GM19372 (cell line): ENCODE measurements around the gene KRTAP10-9.
"Not testable (repeated sequence)": the region's sequence is repeated elsewhere in the genome, so short reads cannot be mapped to it uniquely, and the experiment has no call there.

ENCODE experiments used
- ATAC-seq: cut with Tn5 transposase; IDR thresholded peaks from one replicate; pipeline ENCODE4 v1.9.1; 2021; ENCODE audit warnings: mild to moderate bottlenecking, low read depth, moderate library complexity; ENCODE audit not compliant: unreplicated experiment

KRTAP10-9 gene

DNA sequence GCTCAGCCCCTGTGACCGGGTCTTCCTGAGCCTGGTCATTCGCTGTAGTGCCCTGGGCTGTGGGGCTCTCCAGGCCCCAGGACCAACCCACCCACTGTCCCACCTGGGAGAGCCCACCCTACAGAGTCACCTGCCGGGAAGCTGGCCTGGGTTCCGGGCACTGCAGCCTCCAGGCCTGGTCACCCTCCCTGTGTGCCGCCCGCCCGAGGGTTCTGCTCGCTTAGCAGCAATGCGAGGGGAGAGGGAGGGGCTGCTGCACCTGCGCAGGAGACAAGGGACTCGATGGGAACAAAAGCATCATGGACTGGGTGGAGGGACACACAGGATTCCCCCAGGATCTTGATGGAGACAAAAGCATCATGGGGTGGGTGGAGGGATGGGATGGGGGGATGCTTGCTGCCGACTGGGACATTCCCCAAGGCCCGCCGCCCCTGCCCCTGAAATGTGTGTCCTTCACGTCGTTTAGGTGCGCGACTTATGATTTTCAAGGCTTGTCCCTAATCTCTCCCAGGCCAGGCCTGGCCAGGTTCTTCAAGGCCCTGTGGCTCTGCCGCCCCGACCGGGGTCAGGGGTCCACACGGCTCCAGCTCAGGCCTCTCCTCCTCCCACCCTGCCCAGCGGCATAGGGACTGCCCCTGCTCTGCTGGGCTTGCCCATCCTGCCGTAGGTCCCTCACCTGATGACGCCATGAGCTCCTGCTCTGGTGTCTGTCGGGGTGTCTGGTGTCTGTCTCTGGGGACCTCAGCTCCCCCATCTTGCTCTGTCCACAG, 13.3 kb upstream of the KRTAP10-9 start:
- ATAC-seq: no peak

- ATAC-seq: no peak
These were observed 12.7 kb upstream of the KRTAP10-9 start for GRCh38 chr21:44614161-44614631.

- no peak for ATAC-seq
These were observed 11.9 kb upstream of the KRTAP10-9 start for GRCh38 chr21:44614961-44615391.

DNA sequence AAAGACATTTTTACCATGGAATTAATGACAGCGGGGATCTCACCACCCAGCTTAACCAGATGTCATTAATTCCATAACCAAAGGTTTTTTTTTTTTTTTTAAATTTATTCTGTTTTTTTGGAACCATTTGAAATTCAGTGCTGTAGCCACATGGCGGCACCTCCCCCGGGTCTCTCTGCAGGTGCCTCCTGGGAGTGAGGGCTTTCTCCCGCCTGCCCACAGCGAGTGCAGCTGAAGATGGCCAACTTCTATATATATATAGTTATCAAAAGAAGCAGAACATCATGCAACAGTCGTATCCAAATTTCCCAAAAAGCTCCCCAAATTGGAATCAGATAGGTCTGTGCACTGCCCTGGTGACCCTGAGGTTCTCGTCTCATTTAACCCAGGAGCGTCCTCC, 11.4 kb upstream of the KRTAP10-9 start:
- no peak for ATAC-seq

DNA sequence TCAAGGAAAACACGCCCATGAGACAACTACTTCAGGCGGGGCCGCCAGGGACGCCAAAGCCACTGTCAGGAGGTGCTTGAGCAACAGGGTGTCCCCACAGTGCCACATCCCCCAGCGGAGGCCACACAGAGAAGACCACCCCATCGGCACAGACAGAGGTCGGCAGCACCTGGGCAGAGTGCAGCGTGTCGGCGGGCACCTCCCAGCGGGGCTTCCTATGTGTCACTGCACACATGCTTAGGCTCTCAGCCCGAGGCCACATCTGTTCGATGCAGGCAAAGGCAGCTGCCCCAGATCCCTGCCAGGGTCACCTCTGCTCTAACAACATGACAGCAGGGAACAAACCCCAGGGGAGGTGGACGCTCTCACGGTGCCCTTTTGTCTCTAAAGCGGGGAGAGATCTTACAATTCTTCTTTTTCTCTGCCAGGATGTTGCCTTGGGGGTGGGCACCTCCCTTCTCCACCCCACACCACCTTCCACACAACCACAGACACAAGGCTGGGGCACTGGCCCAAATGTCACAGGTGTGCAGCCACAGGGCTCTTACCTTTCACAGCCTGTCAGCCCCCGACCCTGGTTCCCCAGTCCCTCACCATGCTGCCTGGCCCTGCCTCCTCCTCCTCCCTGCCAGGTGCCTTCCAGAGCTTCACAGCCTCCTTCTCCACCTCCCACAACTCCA, 10.8 kb upstream of the KRTAP10-9 start:
- ATAC-seq: no peak

GRCh38 chr21:44616591-44616926, 10.3 kb upstream of the KRTAP10-9 start:
- ATAC-seq: no peak

GRCh38 chr21:44617071-44617501, 9.8 kb upstream of the KRTAP10-9 start:
- no peak for ATAC-seq

DNA sequence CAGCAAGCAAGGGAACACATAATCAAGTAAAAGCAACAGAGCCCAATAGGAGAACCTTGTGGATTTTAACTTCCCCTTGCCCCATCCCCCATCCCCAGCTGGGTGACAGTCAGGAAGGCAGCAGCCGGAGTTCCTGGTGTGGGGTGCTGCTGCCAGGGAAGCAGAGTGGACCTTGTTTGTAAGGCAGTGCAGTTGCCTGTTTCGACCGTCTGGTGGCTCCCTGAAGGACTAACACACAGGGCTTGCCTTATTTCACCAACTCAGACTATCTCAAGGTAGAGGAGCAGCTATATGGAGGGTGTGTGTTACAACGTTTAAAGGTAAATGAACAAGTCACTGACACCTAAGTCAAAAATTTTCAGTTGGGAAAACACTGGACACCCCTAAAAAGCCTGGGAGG, 8.4 kb upstream of the KRTAP10-9 start:
- no peak for ATAC-seq

GRCh38 chr21:44618909-44619308, 8.0 kb upstream of the KRTAP10-9 start:
- no peak for ATAC-seq

DNA sequence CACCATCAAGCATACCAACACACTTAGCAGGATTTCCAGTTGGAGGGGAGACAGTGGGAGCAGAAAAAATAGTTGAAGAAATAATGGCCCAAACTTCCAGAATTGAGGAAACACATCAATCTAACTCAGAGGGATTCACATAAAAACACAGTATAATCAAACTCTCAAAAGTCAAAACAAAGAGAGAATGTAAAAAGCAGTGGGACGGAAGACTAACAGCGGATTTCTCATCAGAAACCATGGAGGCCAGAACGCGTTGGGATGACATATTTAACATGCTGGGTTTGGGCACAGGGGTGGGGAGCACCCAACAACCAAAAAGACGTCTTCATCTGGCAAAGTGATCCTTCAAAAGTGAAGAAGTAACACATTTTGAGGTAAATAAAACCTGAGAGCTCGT, 7.0 kb upstream of the KRTAP10-9 start:
- no peak for ATAC-seq

GRCh38 chr21:44623575-44623974, 3.3 kb upstream of the KRTAP10-9 start:
- ATAC-seq: no peak

DNA sequence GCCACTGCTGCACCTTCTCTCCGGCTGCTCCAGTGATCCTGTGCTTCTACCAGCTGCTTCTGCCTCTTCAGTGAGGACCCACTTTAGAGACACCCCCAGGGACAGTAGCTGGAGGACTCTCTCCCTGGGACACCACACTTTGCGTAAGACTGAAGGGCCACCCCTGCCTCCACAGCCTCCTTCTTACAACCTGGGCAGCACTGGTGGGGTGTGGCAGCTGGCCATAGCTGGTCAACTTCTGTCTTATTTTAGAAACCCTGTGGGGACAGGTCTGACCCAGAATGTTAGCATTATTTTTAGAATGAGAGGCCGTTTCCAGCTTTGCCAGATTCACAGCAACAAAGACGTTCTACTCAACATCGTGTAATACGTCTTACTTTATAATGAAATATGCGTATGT, 1.1 kb upstream of the KRTAP10-9 start:
- no peak for ATAC-seq

- no peak for ATAC-seq
These were observed 631 bp upstream of the KRTAP10-9 start for GRCh38 chr21:44626262-44626661.

- ATAC-seq: not testable (repeated sequence)
These were observed 409 bp downstream of the KRTAP10-9 start for GRCh38 chr21:44627181-44627822.

DNA sequence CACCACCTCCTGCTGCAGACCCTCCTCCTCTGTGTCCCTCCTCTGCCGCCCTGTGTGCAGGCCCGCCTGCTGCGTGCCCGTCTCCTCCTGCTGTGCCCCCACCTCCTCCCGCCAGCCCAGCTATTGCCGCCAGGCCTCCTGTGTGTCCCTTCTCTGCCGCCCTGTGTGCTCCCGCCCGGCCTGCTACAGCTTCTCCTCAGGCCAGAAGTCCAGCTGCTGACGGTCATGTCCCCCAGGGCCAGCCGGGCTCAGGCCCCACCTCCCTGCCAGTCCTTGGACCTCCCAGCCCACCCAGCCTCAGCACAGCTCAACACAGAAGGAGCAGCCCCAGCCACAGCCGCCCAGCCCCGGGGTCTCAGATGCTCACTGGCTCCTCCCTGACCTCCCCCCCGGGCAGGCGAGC, 939 bp downstream of the KRTAP10-9 start:
- not testable (repeated sequence) for ATAC-seq

DNA sequence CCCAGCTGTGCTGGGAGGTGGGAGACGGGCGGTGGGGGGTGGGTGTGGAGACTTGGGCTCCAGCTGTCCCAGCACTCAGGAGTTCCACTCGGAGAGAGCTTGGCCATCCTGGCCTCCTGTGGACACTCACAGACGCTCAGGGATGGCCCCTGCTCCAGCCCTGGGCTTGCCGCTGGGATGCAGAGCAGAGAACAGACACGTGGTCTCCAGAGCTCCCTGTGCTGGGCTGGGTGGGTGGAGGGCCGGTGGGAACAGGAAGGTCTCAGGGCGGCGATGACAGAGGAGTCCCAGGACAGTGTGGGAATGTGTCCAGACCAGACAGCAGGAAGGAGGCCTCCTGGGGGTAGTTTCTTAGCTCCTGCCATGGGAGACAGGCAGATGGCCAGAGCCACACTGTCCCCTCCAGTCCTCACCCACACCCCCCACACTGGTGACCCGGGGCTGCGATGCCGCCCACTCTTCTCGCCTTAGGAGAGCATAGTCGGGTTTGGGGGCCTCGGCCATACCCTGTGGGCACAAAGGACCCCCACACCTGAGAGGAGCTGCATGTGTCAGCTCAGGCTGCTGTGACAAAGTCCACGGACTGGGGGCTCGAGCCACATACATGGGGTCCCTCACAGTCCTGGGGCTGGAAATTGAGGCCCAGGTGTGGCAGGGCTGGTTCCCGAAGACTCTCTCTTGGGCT, 2.0 kb downstream of the KRTAP10-9 start:
- no peak for ATAC-seq

GRCh38 chr21:44630440-44630839, 3.5 kb downstream of the KRTAP10-9 start:
- ATAC-seq: no peak

DNA sequence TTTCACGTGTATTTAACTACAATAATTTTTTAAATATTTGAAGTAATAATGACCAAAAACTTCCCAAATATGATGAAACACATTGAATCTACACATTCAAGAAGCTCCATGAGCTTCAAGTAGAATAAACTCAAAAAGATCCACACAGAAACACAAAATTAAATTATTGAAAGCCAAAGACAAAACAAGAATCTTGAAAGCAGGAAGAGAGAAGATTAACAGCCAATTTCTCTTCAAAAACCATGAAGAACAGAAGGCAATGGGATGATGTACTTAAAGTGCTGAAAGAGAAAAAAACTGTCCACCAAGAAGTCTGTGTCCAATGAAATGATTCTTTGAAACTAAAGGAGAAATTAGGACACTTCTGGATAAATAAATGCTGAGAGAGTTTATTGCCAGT, 5.2 kb downstream of the KRTAP10-9 start:
- ATAC-seq: no peak

DNA sequence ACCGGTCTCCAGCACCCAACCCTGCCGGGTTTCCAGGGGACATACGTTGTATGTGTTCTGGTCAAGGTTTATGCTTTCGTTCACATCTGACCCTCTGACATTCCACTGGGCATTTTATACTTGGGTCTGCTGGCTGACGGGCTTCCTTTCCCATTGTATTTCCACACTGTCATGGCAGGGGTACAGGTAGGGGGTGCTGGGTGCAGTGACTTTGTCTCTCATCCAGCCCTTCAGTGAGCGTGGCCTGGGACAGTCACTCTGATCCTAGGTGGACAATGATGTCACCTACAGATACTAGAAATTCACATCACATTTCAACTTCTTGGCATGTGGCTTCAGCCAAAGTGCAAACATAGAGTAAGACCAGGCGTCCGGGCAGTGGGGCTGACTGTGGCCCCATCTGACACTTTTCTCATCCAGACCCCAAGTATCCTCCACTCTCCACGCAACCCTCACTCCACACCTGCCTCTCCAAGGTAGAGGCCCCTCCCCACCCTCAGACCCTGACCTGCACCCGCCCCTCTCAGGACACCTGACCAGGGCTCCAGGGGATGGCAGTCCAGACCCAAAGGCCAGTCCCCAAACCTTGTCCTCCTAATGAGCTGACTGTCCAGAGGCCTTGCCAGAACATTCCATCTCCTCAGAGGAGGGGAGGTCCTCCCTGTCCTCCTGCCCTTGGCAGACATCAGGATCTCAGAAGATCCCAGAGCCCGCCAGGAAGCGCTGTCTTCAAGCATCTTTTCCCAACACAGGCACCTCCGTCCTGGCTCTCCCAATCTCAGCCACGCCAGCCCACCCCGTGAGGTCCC, 9.5 kb downstream of the KRTAP10-9 start:
- no peak for ATAC-seq
